HCT116 (cell line): Measurements from ENCODE around the gene ANO6. TPM values are rescaled to one million over a fixed set of nuclear protein-coding genes. Genes with fewer than 3 reads are reported as not detected.

ENCODE experiments used
- ATAC-seq: fragments of 200-7000 bp; cut with Tn5 transposase; 2 replicates; pipeline ENCODE4 v1.9.1; 2020; ENCODE audit warnings: mild to moderate bottlenecking, moderate library complexity
- BruUV-seq: library from RNA; stranded (reverse); fragments of 400-500 nt; replicated peaks from 2 replicates; lab custom pipeline; 2021; lab: Mats Ljungman, UMichigan
- CTCF ChIA-PET: fragments of 300-600 bp; sonication (Branson Sonifier 250); formaldehyde crosslinking; loops from one replicate; lab custom pipeline; 2021; ENCODE audit warnings: antibody characterized with exemption; lab: Charles Lee
- POLR2A ChIA-PET: fragments of 300-600, 350-600 bp; sonication (Branson Sonifier 250); formaldehyde crosslinking; loops from one replicate; lab custom pipeline; 2021; ENCODE audit warnings: antibody characterized with exemption; lab: Charles Lee
- RAD21 ChIA-PET, 2 experiments: fragments of 300-600 bp; sonication (Branson Sonifier 250); formaldehyde crosslinking; loops; one replicate each; lab custom pipeline; 2023; ENCODE audit warnings: low total read pairs in 2 of 2; ENCODE audit not compliant: uncharacterized antibody in 2 of 2, unreplicated experiment in 2 of 2, low non-redundant PET in 1 of 2; lab: Charles Lee
- DNase-seq: peaks from one replicate; pipeline ENCODE4 v3.0.0-alpha.2; 2010; ENCODE audit warnings: low read depth, low spot score
- H2AFZ ChIP-seq: fragments of 200-600 bp; shearing (Covaris generic), sonication (generic); 2 replicates; pipeline ENCODE4 v1.6.1; 2017; ENCODE audit warnings: low read depth, mixed run types, mixed read lengths, antibody characterized with exemption, low read length; ENCODE audit not compliant: poor library complexity, severe bottlenecking
- H3K27ac ChIP-seq: 2 replicates; pipeline ENCODE4 v1.5.1; 2012; ENCODE audit warnings: low read depth, low read length
- H3K27me3 ChIP-seq: fragments of 200-600 bp; sonication (generic); 2 replicates; pipeline ENCODE4 v1.6.1; 2016; ENCODE audit warnings: mixed run types, low read length, mixed read lengths; ENCODE audit not compliant: insufficient read depth
- H3K36me3 ChIP-seq, 2 experiments: fragments of 200-500 bp in 1 of 2; fragments of 200-600 bp in 1 of 2; sonication (Bioruptor generic) in 1 of 2; sonication (generic) in 1 of 2; 2 replicates each; pipeline versions ENCODE4 v1.5.1 to v1.6.1; 2014 to 2016; ENCODE audit warnings: low read length in 2 of 2, inconsistent platforms in 1 of 2, mixed read lengths in 1 of 2, mixed run types in 1 of 2; ENCODE audit not compliant: insufficient read depth in 2 of 2, control insufficient read depth in 1 of 2
- H3K4me1 ChIP-seq, 2 experiments: fragments of 200-600 bp in 1 of 2; sonication (generic) in 1 of 2; 2 replicates each; pipeline versions ENCODE4 v1.5.1 to v1.6.1; 2012 to 2017; ENCODE audit warnings: low read length in 2 of 2, inconsistent platforms in 1 of 2, mild to moderate bottlenecking in 1 of 2, mixed read lengths in 1 of 2, mixed run types in 1 of 2, moderate library complexity in 1 of 2; ENCODE audit not compliant: insufficient read depth in 2 of 2, control insufficient read depth in 1 of 2
- H3K4me2 ChIP-seq: fragments of 200-600 bp; sonication (generic); 2 replicates; pipeline ENCODE4 v1.6.1; 2017; ENCODE audit warnings: mixed run types, low read length, mixed read lengths
- H3K4me3 ChIP-seq, 2 experiments: fragments of 200-600 bp in 1 of 2; sonication (generic) in 1 of 2; replicated peaks in 1 of 2; 2 replicates each; pipeline ENCODE4 v1.5.1; 2011 to 2016; ENCODE audit warnings: low read length in 2 of 2, control low read depth in 1 of 2, low read depth in 1 of 2, mild to moderate bottlenecking in 1 of 2, mixed read lengths in 1 of 2, mixed run types in 1 of 2
- H3K79me2 ChIP-seq: fragments of 200-600 bp; sonication (generic); 2 replicates; pipeline ENCODE4 v1.6.1; 2017; ENCODE audit warnings: mild to moderate bottlenecking, mixed run types, low read length, moderate library complexity, mixed read lengths; ENCODE audit not compliant: insufficient read depth
- H3K9ac ChIP-seq: fragments of 200-600 bp; sonication (generic); 2 replicates; pipeline ENCODE4 v1.6.1; 2016; ENCODE audit warnings: low read length, mixed read lengths
- H3K9me2 ChIP-seq: fragments of 200-600 bp; sonication (generic), shearing (Covaris generic); 2 replicates; pipeline ENCODE4 v1.6.1; 2017; ENCODE audit warnings: mixed run types, mild to moderate bottlenecking, moderate library complexity; ENCODE audit not compliant: insufficient read depth
- H3K9me3 ChIP-seq, 2 experiments: fragments of 200-500 bp in 1 of 2; fragments of 200-600 bp in 1 of 2; sonication (Bioruptor generic) in 1 of 2; sonication (generic) in 1 of 2; 2 replicates each; pipeline ENCODE4 v1.6.1; 2014 to 2017; ENCODE audit warnings: low read length in 2 of 2, mixed read lengths in 2 of 2, inconsistent platforms in 1 of 2, low read depth in 1 of 2, mild to moderate bottlenecking in 1 of 2, mixed run types in 1 of 2, moderate library complexity in 1 of 2; ENCODE audit not compliant: control insufficient read depth in 1 of 2, insufficient read depth in 1 of 2
- H4K20me1 ChIP-seq: fragments of 200-600 bp; sonication (generic), shearing (Covaris generic); 2 replicates; pipeline ENCODE4 v1.6.1; 2017; ENCODE audit warnings: mixed run types, mild to moderate bottlenecking, moderate library complexity; ENCODE audit not compliant: insufficient read depth
- ELF1 ChIP-seq: IDR thresholded peaks from 2 replicates; pipeline ENCODE4 v1.6.1; 2012; ENCODE audit warnings: low read depth, borderline replicate concordance
- EZH2phosphoT487 ChIP-seq: fragments of 200-600 bp; IDR thresholded peaks from 2 replicates; pipeline ENCODE4 v1.6.1; 2018; ENCODE audit warnings: antibody characterized with exemption, borderline replicate concordance
- POLR2A ChIP-seq: IDR thresholded peaks from 2 replicates; pipeline ENCODE4 v1.7.0; 2011; ENCODE audit warnings: borderline replicate concordance; ENCODE audit not compliant: insufficient read depth, insufficient read length; ENCODE audit errors: extremely low read depth
- SRF ChIP-seq: IDR thresholded peaks from 2 replicates; pipeline ENCODE4 v1.6.1; 2012; ENCODE audit warnings: low read depth
- TCF7L2 ChIP-seq: IDR thresholded peaks from 2 replicates; pipeline ENCODE4 v1.7.0; 2011; ENCODE audit warnings: borderline replicate concordance, inconsistent platforms; ENCODE audit not compliant: insufficient read depth, insufficient read length; ENCODE audit errors: extremely low read depth
- ZNF274 ChIP-seq: fragments of 200-500 bp; sonication (Bioruptor generic); IDR thresholded peaks from 2 replicates; pipeline ENCODE4 v1.6.1; 2014; ENCODE audit warnings: mild to moderate bottlenecking, low read depth, low read length, inconsistent platforms
- intact Hi-C: fragments of 100-400 bp; cut with micrococcal nuclease; formaldehyde crosslinking; loops from 2 replicates; pipeline ENCODE4 v1.10.0; 2022
- total RNA-seq: library from RNA; stranded (reverse); gene quantifications from one replicate; pipeline ENCODE4 v1.2.1, GENCODE V29; 2021; ENCODE audit not compliant: unreplicated experiment
- TF ChIP-seq, protein P1 (sequence below): IDR thresholded peaks from 2 replicates; pipeline ENCODE4 v1.6.1; 2012; ENCODE audit warnings: low read depth
- TF ChIP-seq, protein P2 (sequence below): IDR thresholded peaks from 2 replicates; pipeline ENCODE4 v1.6.1; 2012
- TF ChIP-seq, protein P3 (sequence below): IDR thresholded peaks from 2 replicates; pipeline ENCODE4 v1.6.1; 2011; ENCODE audit warnings: mild to moderate bottlenecking, low read length, moderate library complexity; ENCODE audit not compliant: insufficient replicate concordance; ENCODE audit errors: extremely low read depth

Gene ANO6
- total RNA-seq, 1 experiment from 2014 or later: 36.7 TPM

DNA sequence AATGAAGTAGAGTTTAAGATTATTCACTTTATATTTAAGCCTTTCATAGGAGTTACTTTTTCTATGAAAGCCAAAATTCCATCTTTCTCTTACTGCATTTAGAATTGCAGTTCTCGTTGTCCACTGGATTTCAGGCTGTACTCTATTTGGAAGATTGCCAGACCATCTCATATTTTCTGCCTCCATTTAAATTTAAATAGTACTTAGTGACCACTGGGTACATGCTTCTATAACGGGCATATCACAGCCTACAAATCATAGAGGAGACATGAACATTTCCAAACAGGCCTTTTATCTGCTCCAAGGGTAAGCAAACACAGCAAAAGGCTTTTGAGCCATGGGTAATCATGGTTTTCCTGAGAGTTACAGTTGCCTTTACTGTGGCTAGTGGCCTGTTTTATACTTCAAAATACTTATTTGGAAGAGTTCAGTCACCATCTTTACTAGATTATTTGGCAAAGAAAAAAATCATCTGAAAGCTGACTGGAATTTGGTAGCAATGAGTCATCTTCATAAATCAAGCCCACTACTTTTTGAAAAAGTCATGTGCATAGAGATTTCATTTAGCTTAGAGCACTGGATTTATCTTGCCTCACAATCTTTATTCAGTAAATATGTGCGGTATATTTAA, 15.7 kb downstream of the ANO6 start (continued):
- TF ChIP-seq, protein P1, sequence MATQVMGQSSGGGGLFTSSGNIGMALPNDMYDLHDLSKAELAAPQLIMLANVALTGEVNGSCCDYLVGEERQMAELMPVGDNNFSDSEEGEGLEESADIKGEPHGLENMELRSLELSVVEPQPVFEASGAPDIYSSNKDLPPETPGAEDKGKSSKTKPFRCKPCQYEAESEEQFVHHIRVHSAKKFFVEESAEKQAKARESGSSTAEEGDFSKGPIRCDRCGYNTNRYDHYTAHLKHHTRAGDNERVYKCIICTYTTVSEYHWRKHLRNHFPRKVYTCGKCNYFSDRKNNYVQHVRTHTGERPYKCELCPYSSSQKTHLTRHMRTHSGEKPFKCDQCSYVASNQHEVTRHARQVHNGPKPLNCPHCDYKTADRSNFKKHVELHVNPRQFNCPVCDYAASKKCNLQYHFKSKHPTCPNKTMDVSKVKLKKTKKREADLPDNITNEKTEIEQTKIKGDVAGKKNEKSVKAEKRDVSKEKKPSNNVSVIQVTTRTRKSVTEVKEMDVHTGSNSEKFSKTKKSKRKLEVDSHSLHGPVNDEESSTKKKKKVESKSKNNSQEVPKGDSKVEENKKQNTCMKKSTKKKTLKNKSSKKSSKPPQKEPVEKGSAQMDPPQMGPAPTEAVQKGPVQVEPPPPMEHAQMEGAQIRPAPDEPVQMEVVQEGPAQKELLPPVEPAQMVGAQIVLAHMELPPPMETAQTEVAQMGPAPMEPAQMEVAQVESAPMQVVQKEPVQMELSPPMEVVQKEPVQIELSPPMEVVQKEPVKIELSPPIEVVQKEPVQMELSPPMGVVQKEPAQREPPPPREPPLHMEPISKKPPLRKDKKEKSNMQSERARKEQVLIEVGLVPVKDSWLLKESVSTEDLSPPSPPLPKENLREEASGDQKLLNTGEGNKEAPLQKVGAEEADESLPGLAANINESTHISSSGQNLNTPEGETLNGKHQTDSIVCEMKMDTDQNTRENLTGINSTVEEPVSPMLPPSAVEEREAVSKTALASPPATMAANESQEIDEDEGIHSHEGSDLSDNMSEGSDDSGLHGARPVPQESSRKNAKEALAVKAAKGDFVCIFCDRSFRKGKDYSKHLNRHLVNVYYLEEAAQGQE: no peak
- TF ChIP-seq, protein P2, sequence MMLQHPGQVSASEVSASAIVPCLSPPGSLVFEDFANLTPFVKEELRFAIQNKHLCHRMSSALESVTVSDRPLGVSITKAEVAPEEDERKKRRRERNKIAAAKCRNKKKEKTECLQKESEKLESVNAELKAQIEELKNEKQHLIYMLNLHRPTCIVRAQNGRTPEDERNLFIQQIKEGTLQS: no peak
- TF ChIP-seq ZNF274 (no peak), POLR2A (no peak)
- TF ChIP-seq, all 23 proteins: peak for 6

DNA sequence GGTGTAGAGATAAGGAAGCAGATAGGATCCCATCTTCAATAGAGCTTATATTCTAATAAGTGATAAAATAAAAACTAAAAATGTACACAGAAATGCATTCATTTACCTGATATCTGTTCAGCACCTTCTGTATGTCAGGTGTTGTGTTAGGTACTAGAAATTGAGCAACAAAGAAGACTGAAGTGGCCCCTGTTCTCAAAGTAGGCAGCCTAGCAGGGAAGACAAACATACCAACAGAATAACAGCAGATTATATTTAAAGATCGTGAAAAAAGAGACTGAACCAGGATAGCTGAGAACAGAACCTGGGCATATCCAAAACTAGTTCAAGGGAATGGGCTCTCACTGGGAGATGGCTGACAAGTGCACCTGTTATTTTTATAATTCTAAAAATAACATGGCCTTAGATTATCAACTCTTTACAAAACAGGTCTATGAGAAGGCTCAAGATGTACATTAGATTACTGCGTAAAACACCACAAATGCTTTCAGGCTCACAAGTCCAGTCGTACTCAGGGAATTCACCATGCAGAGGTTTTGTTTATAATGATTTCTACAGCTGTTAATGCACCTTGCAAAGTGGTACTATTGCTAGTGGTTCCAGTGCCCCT, 16.4 kb downstream of the ANO6 start:
- Histone ChIP-seq H3K4me3 (peak overlapping the region in 1 of 2 experiments; percentile 47; a peak in 2 of 4 replicates), H3K27ac (peak overlapping the region; percentile 60), H3K9me2 (no peaks in the 10 kb centered on the region), H3K4me1 (peaks cover 57 to 62% of the 10 kb centered on the region in 2 experiments), H3K4me2 (peak overlapping the region; percentile 76), H3K79me2 (peaks cover 57% of the 10 kb centered on the region)
- POLR2A ChIA-PET: interaction anchor here (1.0 to 1.4 kb wide), 2 partner anchors 15 to 17 kb away, joined by 5 to 6 read pairs; partner anchors contain the start of gene ANO6
- intact Hi-C loops: loop anchor here (2.0 to 5.0 kb wide), 2 partner anchors 15 to 495 kb away; partner anchors contain the start of genes ANO6 and ARID2
- TF ChIP-seq TCF7L2: no peak
- no peak for TF ChIP-seq SRF
- no peak for TF ChIP-seq ELF1
- TF ChIP-seq EZH2phosphoT487: no peak
- TF ChIP-seq, protein P3, sequence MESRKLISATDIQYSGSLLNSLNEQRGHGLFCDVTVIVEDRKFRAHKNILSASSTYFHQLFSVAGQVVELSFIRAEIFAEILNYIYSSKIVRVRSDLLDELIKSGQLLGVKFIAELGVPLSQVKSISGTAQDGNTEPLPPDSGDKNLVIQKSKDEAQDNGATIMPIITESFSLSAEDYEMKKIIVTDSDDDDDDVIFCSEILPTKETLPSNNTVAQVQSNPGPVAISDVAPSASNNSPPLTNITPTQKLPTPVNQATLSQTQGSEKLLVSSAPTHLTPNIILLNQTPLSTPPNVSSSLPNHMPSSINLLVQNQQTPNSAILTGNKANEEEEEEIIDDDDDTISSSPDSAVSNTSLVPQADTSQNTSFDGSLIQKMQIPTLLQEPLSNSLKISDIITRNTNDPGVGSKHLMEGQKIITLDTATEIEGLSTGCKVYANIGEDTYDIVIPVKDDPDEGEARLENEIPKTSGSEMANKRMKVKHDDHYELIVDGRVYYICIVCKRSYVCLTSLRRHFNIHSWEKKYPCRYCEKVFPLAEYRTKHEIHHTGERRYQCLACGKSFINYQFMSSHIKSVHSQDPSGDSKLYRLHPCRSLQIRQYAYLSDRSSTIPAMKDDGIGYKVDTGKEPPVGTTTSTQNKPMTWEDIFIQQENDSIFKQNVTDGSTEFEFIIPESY: no peak
- TF ChIP-seq, protein P1: no peak
- TF ChIP-seq, all 23 proteins: peak for 0
- ChIA-PET CTCF (interaction anchor here (0.8 to 1.3 kb wide), 2 partner anchors 15 to 16 kb away, joined by 3 to 5 read pairs; partner anchors contain the start of gene ANO6), RAD21 (no interaction called here)
- Histone ChIP-seq H3K9me3 (no peaks in the 10 kb centered on the region), H3K27me3 (no peaks in the 10 kb centered on the region), H3K36me3 (no peaks in the 10 kb centered on the region), H2AFZ (no peak overlapping the region), H3K9ac (peak overlapping the region; percentile 55), H4K20me1 (peaks cover 12% of the 10 kb centered on the region; the same call in 1 of the 2 replicates)
- ATAC-seq (0 out of 2 replicates have a peak, but pooled peaks have one; percentile 2), DNase-seq (no peak)
- BruUV-seq: no TSS peak
